GM23338 (cell line): Measurements from ENCODE around the gene KIT.

Experiments
- CREB1 ChIP-seq: fragments of 250-450 bp; sonication (Bioruptor Pico); IDR thresholded peaks from 2 replicates; pipeline ENCODE4 v1.5.0; 2020; ENCODE audit warnings: low read depth, mild to moderate bottlenecking, moderate library complexity
- ETS1 ChIP-seq: IDR thresholded peaks from 2 replicates; pipeline ENCODE4 v1.6.1; 2016; ENCODE audit warnings: antibody characterized with exemption
- EZH2 ChIP-seq: fragments of 200-600 bp; sonication (generic); IDR thresholded peaks from one replicate; pipeline ENCODE4 v1.8.0; 2017; ENCODE audit warnings: antibody characterized with exemption, mild to moderate bottlenecking, low read depth; ENCODE audit not compliant: unreplicated experiment
- EZH2phosphoT487 ChIP-seq: fragments of 200-600 bp; sonication (generic); IDR thresholded peaks from one replicate; pipeline ENCODE4 v1.8.1; 2018; ENCODE audit warnings: antibody characterized with exemption; ENCODE audit not compliant: unreplicated experiment
- POLR2AphosphoS5 ChIP-seq: IDR thresholded peaks from 2 replicates; pipeline ENCODE4 v1.6.1; 2016; ENCODE audit warnings: antibody characterized with exemption, low read depth
- STAT1 ChIP-seq: IDR thresholded peaks from one replicate; pipeline ENCODE4 v1.6.1; 2016; ENCODE audit warnings: antibody characterized with exemption; ENCODE audit not compliant: unreplicated experiment
- ZNF331 ChIP-seq: fragments of 250-450 bp; sonication (Bioruptor Pico); IDR thresholded peaks from 2 replicates; pipeline ENCODE4 v1.5.0; 2020; ENCODE audit warnings: low read depth, mild to moderate bottlenecking, moderate library complexity
- ZNF462 ChIP-seq: fragments of 250-450 bp; sonication (Bioruptor Pico); IDR thresholded peaks from 2 replicates; pipeline ENCODE4 v1.5.0; 2020; ENCODE audit warnings: mild to moderate bottlenecking, moderate library complexity
- TF ChIP-seq, protein P1 (sequence below), 2 experiments: fragments of 200-600 bp in 1 of 2; sonication (generic) in 1 of 2; conservative IDR thresholded peaks; 2 replicates each; pipeline versions ENCODE4 v1.5.1 to v1.6.1; 2016 to 2017; ENCODE audit warnings: antibody characterized with exemption in 2 of 2, low read depth in 2 of 2, mild to moderate bottlenecking in 2 of 2, moderate library complexity in 1 of 2

- TF ChIP-seq STAT1 (no peak), CREB1 (CRISPR knock-in tag) (no peak), EZH2 (no peak), ZNF331 (CRISPR knock-in tag) (no peak), EZH2phosphoT487 (no peak), POLR2AphosphoS5 (no peak), ZNF462 (CRISPR knock-in tag) (no peak), ETS1 (no peak)
- TF ChIP-seq, protein P1, sequence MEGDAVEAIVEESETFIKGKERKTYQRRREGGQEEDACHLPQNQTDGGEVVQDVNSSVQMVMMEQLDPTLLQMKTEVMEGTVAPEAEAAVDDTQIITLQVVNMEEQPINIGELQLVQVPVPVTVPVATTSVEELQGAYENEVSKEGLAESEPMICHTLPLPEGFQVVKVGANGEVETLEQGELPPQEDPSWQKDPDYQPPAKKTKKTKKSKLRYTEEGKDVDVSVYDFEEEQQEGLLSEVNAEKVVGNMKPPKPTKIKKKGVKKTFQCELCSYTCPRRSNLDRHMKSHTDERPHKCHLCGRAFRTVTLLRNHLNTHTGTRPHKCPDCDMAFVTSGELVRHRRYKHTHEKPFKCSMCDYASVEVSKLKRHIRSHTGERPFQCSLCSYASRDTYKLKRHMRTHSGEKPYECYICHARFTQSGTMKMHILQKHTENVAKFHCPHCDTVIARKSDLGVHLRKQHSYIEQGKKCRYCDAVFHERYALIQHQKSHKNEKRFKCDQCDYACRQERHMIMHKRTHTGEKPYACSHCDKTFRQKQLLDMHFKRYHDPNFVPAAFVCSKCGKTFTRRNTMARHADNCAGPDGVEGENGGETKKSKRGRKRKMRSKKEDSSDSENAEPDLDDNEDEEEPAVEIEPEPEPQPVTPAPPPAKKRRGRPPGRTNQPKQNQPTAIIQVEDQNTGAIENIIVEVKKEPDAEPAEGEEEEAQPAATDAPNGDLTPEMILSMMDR (conservative IDR thresholded peaks at IDR 0.05; ENCODE audit: low read depth in 2 of 2): no peak
These were observed 2.8 kb downstream of the KIT start for GRCh38 chr4:54660591-54660990.
